Right lobe of liver (tissue), 6 donors: Measurements from ENCODE around the gene CACHD1. TPM values are rescaled to one million over a fixed set of nuclear protein-coding genes. Genes with fewer than 3 reads are reported as not detected.
"Not testable (repeated sequence)": the region's sequence is repeated elsewhere in the genome, so short reads cannot be mapped to it uniquely, and the experiment has no call there.

Experiments used
- ATAC-seq, 4 donors: fragments of 200-7000 bp; cut with Tn5 transposase; one replicate each; pipeline ENCODE4 v1.9.1; 2020; ENCODE audit warnings: mild to moderate bottlenecking in 4 of 4, moderate library complexity in 4 of 4
- DNase-seq, 3 donors: peaks; one replicate each; pipeline ENCODE4 v3.0.0-alpha.2; 2020
- H3K27ac ChIP-seq, 3 donors: fragments of 200-600 bp; one replicate each; pipeline ENCODE4 v1.8.0; 2022
- H3K27me3 ChIP-seq, 2 donors: fragments of 200-600 bp; one replicate each; pipeline ENCODE4 v1.8.0; 2022
- H3K36me3 ChIP-seq, 4 donors: fragments of 200-600 bp; sonication (generic) in 1 of 4; one replicate each; pipeline versions ENCODE4 v1.5.1 to v1.8.0; 2017 to 2022; ENCODE audit warnings: control low read depth in 1 of 4
- H3K4me1 ChIP-seq, 4 donors: fragments of 200-600 bp; sonication (generic) in 1 of 4; one replicate each; pipeline versions ENCODE4 v1.5.1 to v1.8.0; 2017 to 2022; ENCODE audit warnings: control low read depth in 1 of 4
- H3K4me3 ChIP-seq, 3 donors: fragments of 200-600 bp; one replicate each; pipeline ENCODE4 v1.8.0; 2022
- H3K9me3 ChIP-seq, 4 donors: fragments of 200-600 bp; sonication (generic) in 1 of 4; one replicate each; pipeline versions ENCODE4 v1.5.1 to v1.8.0; 2017 to 2022; ENCODE audit warnings: control low read depth in 1 of 4
- CTCF ChIP-seq, 4 donors: fragments of 200-600 bp in 3 of 4; fragments of 450-650 bp in 1 of 4; IDR thresholded peaks; one replicate each; pipeline versions ENCODE4 v1.5.1 to v1.8.0; 2016 to 2022; ENCODE audit warnings: antibody characterized with exemption in 4 of 4, mild to moderate bottlenecking in 2 of 4
- POLR2A ChIP-seq: fragments of 450-650 bp; IDR thresholded peaks from one replicate; pipeline ENCODE4 v1.6.1; 2017; ENCODE audit warnings: antibody characterized with exemption, mild to moderate bottlenecking
- WGBS: methylation state at CpG from one replicate; pipeline ENCODE4 v1.1.6; 2018; ENCODE audit warnings: low coverage, low lambda C conversion rate; ENCODE audit not compliant: insufficient coverage; ENCODE audit errors: missing lambda C conversion rate; 5-methylcytosine and 5-hydroxymethylcytosine counted together
- intact Hi-C, 2 donors: fragments of 100-400 bp; cut with DNase I; formaldehyde crosslinking; loops; one replicate each; pipeline versions ENCODE4 v1.11.2 to v1.14.1; 2022
- total RNA-seq, 6 experiments: library from RNA; depleted of rRNA in 2 of 6; stranded (reverse); fragments of >200 nt in 2 of 6; fragmentation: NEBNext Ultra II Directional in 3 of 6; extraction: Animal tissue kit (Norgen Biotek cat#: 25700) in 3 of 6; gene quantifications; one replicate each; pipeline versions ENCODE4 v1.1.0 to v1.2.4, GENCODE V29; 2016 to 2023
- donor health status: DM: no; HTN: yes; CAD: no.
- donor health status: DM: no; HTN: no; CAD: no.
- donor health status: DM: no; HTN: no; CAD: no.
- donor health status: DM: no; HTN: yes; CAD: no.
- donor health status: DM: no; HTN: yes; CAD: no.

The CACHD1 gene
- total RNA-seq, 6 experiments from 2014 or later: 0.59 to 3.0 (median 1.3) TPM

GRCh38 chr1:64601207-64601606 is 131.3 kb downstream of the CACHD1 start:
- 4% methylated on average over 3 of the region's 3 CpGs for WGBS
- peak in 3 of 4 donors; percentile 46 to 59 (median 58) for ATAC-seq
- intact Hi-C loops: no loop called here

GRCh38 chr1:64608005-64608650 is 138.2 kb downstream of the CACHD1 start:
- Histone ChIP-seq H3K9me3 (no peaks in the 10 kb centered on the region), H3K27ac (no peak overlapping the region), H3K4me1 (no peaks in the 10 kb centered on the region), H3K36me3 (no peaks in the 10 kb centered on the region), H3K27me3 (no peaks in the 10 kb centered on the region), H3K4me3 (no peak overlapping the region)
- TF ChIP-seq POLR2A: no peak
- TF ChIP-seq CTCF (IDR thresholded peaks at IDR 0.05): no peak
- ATAC-seq (no peak), DNase-seq (no peak)
- intact Hi-C loops: no loop called here
- 72% methylated on average over 1 of the region's 1 CpG for WGBS

More at GRCh38 chr1:64601207-64601606, 131.3 kb downstream of the CACHD1 start:
- no peak overlapping the region for H3K27ac ChIP-seq
- no peak for TF ChIP-seq POLR2A
- no peak for TF ChIP-seq CTCF (IDR thresholded peaks at IDR 0.05)
- no peaks in the 10 kb centered on the region for H3K36me3 ChIP-seq
- DNase-seq: no peak
- H3K9me3 ChIP-seq: no peaks in the 10 kb centered on the region
- no peaks in the 10 kb centered on the region for H3K4me1 ChIP-seq
- no peak overlapping the region for H3K4me3 ChIP-seq
- no peaks in the 10 kb centered on the region for H3K27me3 ChIP-seq

GRCh38 chr1:64608651-64609048 is 138.7 kb downstream of the CACHD1 start:
- intact Hi-C loops: no loop called here
- no peaks in the 10 kb centered on the region for H3K4me1 ChIP-seq
- WGBS: 91% methylated on average over 6 of the region's 6 CpGs
- no peaks in the 10 kb centered on the region for H3K27me3 ChIP-seq
- H3K4me3 ChIP-seq: no peak overlapping the region
- H3K36me3 ChIP-seq: no peaks in the 10 kb centered on the region
- no peak for DNase-seq
- no peak for ATAC-seq
- no peaks in the 10 kb centered on the region for H3K9me3 ChIP-seq
- H3K27ac ChIP-seq: no peak overlapping the region
- TF ChIP-seq POLR2A (no peak), CTCF (IDR thresholded peaks at IDR 0.05) (no peak)

- DNase-seq, H3K9me3 ChIP-seq, H3K36me3 ChIP-seq, H3K4me1 ChIP-seq, H3K27me3 ChIP-seq, H3K4me3 ChIP-seq, intact Hi-C loops, ATAC-seq, H3K27ac ChIP-seq: not testable (repeated sequence)
- WGBS: 80% methylated on average over 1 of the region's 3 CpGs
Measured at GRCh38 chr1:64610950-64611349, 141.0 kb downstream of the CACHD1 start.

GRCh38 chr1:64616039-64616438 is 146.1 kb downstream of the CACHD1 start:
- Histone ChIP-seq H3K9me3 (no peaks in the 10 kb centered on the region), H3K27me3 (no peaks in the 10 kb centered on the region), H3K36me3 (no peaks in the 10 kb centered on the region), H3K4me3 (no peak overlapping the region), H3K27ac (no peak overlapping the region), H3K4me1 (no peaks in the 10 kb centered on the region)
- ATAC-seq (no peak), DNase-seq (no peak)
- TF ChIP-seq CTCF (IDR thresholded peaks at IDR 0.05) (no peak), POLR2A (no peak)
- 40% methylated on average over 2 of the region's 2 CpGs for WGBS
- intact Hi-C loops: no loop called here
